WTC11 (cell line): ENCODE measurements around the gene YIF1A. TPM values are rescaled to one million over a fixed set of nuclear protein-coding genes. Genes with fewer than 3 reads are reported as not detected.

Experiments used
- ATAC-seq: fragments of 200-7000 bp; cut with Tn5 transposase; 2 replicates; pipeline ENCODE4 v1.10.0; 2021; ENCODE audit warnings: mild to moderate bottlenecking, moderate library complexity
- CTCF ChIA-PET: fragments of 300-600 bp; sonication (Branson Sonifier 250); formaldehyde crosslinking; loops from one replicate; lab custom pipeline; 2021; ENCODE audit warnings: antibody characterized with exemption; lab: Charles Lee
- POLR2A ChIA-PET: fragments of 350-600 bp; sonication (Branson Sonifier 250); formaldehyde crosslinking; loops from one replicate; lab custom pipeline; 2021; ENCODE audit warnings: antibody characterized with exemption; lab: Charles Lee
- DNase-seq: peaks from one replicate; pipeline ENCODE4 v3.0.0; 2021; ENCODE audit warnings: low spot score
- H3K27ac Mint-ChIP-seq: 2 replicates; pipeline ENCODE4 v1.8.0; 2021; ENCODE audit warnings: mixed read lengths
- H3K27me3 Mint-ChIP-seq: 2 replicates; pipeline ENCODE4 v1.8.0; 2021; ENCODE audit warnings: low read depth, mild to moderate bottlenecking, moderate library complexity, mixed read lengths
- H3K36me3 Mint-ChIP-seq: 2 replicates; pipeline ENCODE4 v1.8.0; 2021; ENCODE audit warnings: mixed read lengths
- H3K4me1 Mint-ChIP-seq: 2 replicates; pipeline ENCODE4 v1.8.0; 2022; ENCODE audit warnings: mixed read lengths
- H3K4me3 Mint-ChIP-seq: 2 replicates; pipeline ENCODE4 v1.8.0; 2021; ENCODE audit warnings: mild to moderate bottlenecking, moderate library complexity, mixed read lengths
- H3K9me3 Mint-ChIP-seq: 2 replicates; pipeline ENCODE4 v1.8.0; 2021; ENCODE audit warnings: mixed read lengths
- AR ChIP-seq: fragments of 250-450 bp; sonication (Bioruptor Pico); IDR thresholded peaks from 2 replicates; pipeline ENCODE4 v1.9.0; 2021; ENCODE audit warnings: mild to moderate bottlenecking
- CBFB ChIP-seq: sonication (generic); formaldehyde crosslinking; IDR thresholded peaks from 2 replicates; pipeline ENCODE4 v1.8.1; 2022; ENCODE audit warnings: mild to moderate bottlenecking, low read depth, missing genetic modification reagents
- CREB1 ChIP-seq: sonication (generic); formaldehyde crosslinking; IDR thresholded peaks from 2 replicates; pipeline ENCODE4 v1.8.0; 2023; ENCODE audit warnings: mild to moderate bottlenecking, missing genetic modification reagents
- CTCF ChIP-seq: fragments of 200-600 bp; IDR thresholded peaks from 2 replicates; pipeline ENCODE4 v1.8.0; 2022; ENCODE audit warnings: antibody characterized with exemption
- ELF4 ChIP-seq: sonication (generic); formaldehyde crosslinking; IDR thresholded peaks from 2 replicates; pipeline ENCODE4 v1.8.1; 2022; ENCODE audit warnings: low read depth, mild to moderate bottlenecking, moderate library complexity, missing genetic modification reagents
- ESRRA ChIP-seq: sonication (generic); formaldehyde crosslinking; IDR thresholded peaks from 2 replicates; pipeline ENCODE4 v1.8.1; 2022; ENCODE audit warnings: mild to moderate bottlenecking, missing genetic modification reagents, borderline replicate concordance
- GABPB1 ChIP-seq: sonication (generic); formaldehyde crosslinking; IDR thresholded peaks from 2 replicates; pipeline ENCODE4 v1.8.1; 2023; ENCODE audit warnings: mild to moderate bottlenecking, missing genetic modification reagents
- GRHL2 ChIP-seq: fragments of 250-450 bp; sonication (Bioruptor Pico); IDR thresholded peaks from 2 replicates; pipeline ENCODE4 v1.8.0; 2022; ENCODE audit warnings: mild to moderate bottlenecking, moderate library complexity; ENCODE audit not compliant: insufficient replicate concordance, severe bottlenecking
- IRF2 ChIP-seq: sonication (generic); formaldehyde crosslinking; IDR thresholded peaks from 2 replicates; pipeline ENCODE4 v1.8.0; 2022; ENCODE audit warnings: low read depth, missing genetic modification reagents, borderline replicate concordance
- KAT7 ChIP-seq: sonication (generic); formaldehyde crosslinking; IDR thresholded peaks from 2 replicates; pipeline ENCODE4 v1.8.1; 2023; ENCODE audit warnings: missing genetic modification reagents, mild to moderate bottlenecking, borderline replicate concordance
- PRRX2 ChIP-seq: fragments of 250-450 bp; sonication (Bioruptor Pico); IDR thresholded peaks from 2 replicates; pipeline ENCODE4 v1.8.0; 2021; ENCODE audit warnings: mild to moderate bottlenecking
- TCF7 ChIP-seq: sonication (generic); formaldehyde crosslinking; IDR thresholded peaks from 2 replicates; pipeline ENCODE4 v1.8.0; 2022; ENCODE audit warnings: mild to moderate bottlenecking, low read depth, missing genetic modification reagents, moderate library complexity
- TP53 ChIP-seq: sonication (generic); formaldehyde crosslinking; IDR thresholded peaks from 2 replicates; pipeline ENCODE4 v1.8.1; 2023; ENCODE audit warnings: mild to moderate bottlenecking, missing genetic modification reagents
- USF2 ChIP-seq: sonication (generic); formaldehyde crosslinking; IDR thresholded peaks from 2 replicates; pipeline ENCODE4 v1.8.1; 2023; ENCODE audit warnings: mild to moderate bottlenecking, missing genetic modification reagents, moderate library complexity
- ZNF138 ChIP-seq: sonication (generic); formaldehyde crosslinking; conservative IDR thresholded peaks from 2 replicates; pipeline ENCODE4 v1.8.1; 2022; ENCODE audit warnings: mild to moderate bottlenecking, moderate library complexity, missing genetic modification reagents
- ZNF219 ChIP-seq: sonication (generic); formaldehyde crosslinking; IDR thresholded peaks from 2 replicates; pipeline ENCODE4 v1.8.0; 2023; ENCODE audit warnings: missing genetic modification reagents, mild to moderate bottlenecking, borderline replicate concordance
- ZNF416 ChIP-seq: fragments of 250-450 bp; sonication (Bioruptor Pico); IDR thresholded peaks from 2 replicates; pipeline ENCODE4 v1.9.0; 2021; ENCODE audit warnings: mild to moderate bottlenecking, inconsistent platforms
- total RNA-seq: library from RNA; stranded (reverse); gene quantifications from 3 replicates; pipeline ENCODE4 v1.2.3, GENCODE V29; 2021
- TF ChIP-seq, protein P1 (sequence below): fragments of 250-450 bp; sonication (Bioruptor Pico); IDR thresholded peaks from 2 replicates; pipeline ENCODE4 v2.1.2; 2022; ENCODE audit warnings: mild to moderate bottlenecking, moderate library complexity
- TF ChIP-seq, protein P2 (sequence below): fragments of 250-450 bp; sonication (Bioruptor Pico); IDR thresholded peaks from 2 replicates; pipeline ENCODE4 v1.9.0; 2021; ENCODE audit warnings: moderate library complexity, mild to moderate bottlenecking, inconsistent platforms, borderline replicate concordance
- TF ChIP-seq, protein P3 (sequence below): fragments of 250-450 bp; sonication (Bioruptor Pico); IDR thresholded peaks from 2 replicates; pipeline ENCODE4 v1.9.0; 2021; ENCODE audit warnings: mild to moderate bottlenecking

YIF1A gene
- total RNA-seq, 1 experiment from 2014 or later = 86.9 TPM

DNA sequence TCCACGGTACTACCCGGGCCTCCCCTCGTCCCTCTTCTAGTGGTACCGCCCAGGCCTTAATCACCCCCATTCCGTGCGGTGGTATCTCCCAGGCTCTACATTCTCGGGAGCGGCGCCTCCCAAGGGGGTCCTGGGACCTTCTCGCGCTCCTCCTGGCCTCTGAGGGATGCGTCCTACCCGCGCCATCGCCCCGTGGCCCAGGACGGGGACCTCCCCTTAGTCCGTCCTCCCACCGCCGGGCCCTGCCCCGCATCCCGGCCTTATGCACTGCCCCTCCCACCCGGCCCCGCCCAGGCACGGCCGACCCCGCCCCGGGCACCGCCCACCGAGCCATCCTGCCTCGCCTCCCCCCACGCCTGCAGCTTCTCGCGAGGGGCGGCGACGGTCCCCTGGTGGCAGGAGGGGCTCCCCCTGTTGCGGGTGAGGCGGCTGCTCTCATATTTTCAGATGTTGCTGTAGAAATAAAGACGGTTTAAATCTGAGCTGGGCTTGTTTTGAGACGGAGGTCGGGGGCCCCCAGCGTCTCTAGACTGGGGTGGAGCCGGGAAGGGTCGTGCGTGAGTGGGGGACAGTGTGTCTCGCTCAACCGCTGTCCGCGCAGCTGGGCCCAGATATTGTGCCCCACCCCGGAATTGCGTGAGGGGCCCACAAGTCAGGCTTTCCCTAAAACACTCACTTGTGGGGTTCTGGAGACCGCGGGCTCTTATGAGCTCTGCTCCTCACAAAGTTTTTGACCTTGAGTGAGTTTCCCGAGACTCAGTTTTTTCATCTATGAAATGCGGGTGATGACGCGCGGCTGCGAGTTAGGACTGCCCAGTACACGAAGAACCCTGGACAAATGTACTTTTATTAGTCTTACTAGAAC is 21.3 kb downstream of the YIF1A start (continued):
- TF ChIP-seq, protein P1, sequence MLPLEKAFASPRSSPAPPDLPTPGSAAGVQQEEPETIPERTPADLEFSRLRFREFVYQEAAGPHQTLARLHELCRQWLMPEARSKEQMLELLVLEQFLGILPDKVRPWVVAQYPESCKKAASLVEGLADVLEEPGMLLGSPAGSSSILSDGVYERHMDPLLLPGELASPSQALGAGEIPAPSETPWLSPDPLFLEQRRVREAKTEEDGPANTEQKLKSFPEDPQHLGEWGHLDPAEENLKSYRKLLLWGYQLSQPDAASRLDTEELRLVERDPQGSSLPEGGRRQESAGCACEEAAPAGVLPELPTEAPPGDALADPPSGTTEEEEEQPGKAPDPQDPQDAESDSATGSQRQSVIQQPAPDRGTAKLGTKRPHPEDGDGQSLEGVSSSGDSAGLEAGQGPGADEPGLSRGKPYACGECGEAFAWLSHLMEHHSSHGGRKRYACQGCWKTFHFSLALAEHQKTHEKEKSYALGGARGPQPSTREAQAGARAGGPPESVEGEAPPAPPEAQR (CRISPR knock-in tag) = no peak
- TF ChIP-seq TP53 (CRISPR knock-in tag) = no peak
- no peak for TF ChIP-seq GABPB1
- 0 out of 2 replicates have a peak, but pooled peaks have one; percentile 74 for TF ChIP-seq PRRX2 (CRISPR knock-in tag)
- no peak for TF ChIP-seq ZNF416 (CRISPR knock-in tag)

GRCh38 chr11:66267039-66267378 is 21.9 kb downstream of the YIF1A start:
- ChIA-PET CTCF (interaction anchor here (0.6 to 4.0 kb wide), 8 partner anchors 15 to 295 kb away, joined by 3 to 33 read pairs (median 12); partner anchors contain the start of gene YIF1A), POLR2A (interaction anchor here (0.8 to 1.2 kb wide), 4 partner anchors 10 to 216 kb away, joined by 3 to 6 read pairs (median 4); partner anchors contain the start of gene SF3B2)
- Mint-ChIP-seq H3K27me3 (no peaks in the 10 kb centered on the region; the same call in 1 of the 2 replicates), H3K9me3 (no peaks in the 10 kb centered on the region), H3K36me3 (peaks cover 30% of the 10 kb centered on the region), H3K4me1 (peaks cover 12% of the 10 kb centered on the region), H3K4me3 (peak overlapping the region; percentile 97), H3K27ac (peak overlapping the region; percentile 89)
- ATAC-seq = peak; percentile 4
- no peak for DNase-seq
- TF ChIP-seq CBFB (CRISPR knock-in tag) (no peak), AR (CRISPR knock-in tag) (no peak), IRF2 (CRISPR knock-in tag) (no peak), USF2 (no peak), ZNF219 (CRISPR knock-in tag) (no peak), GRHL2 (CRISPR knock-in tag) (no peak), CTCF (no peak), CREB1 (CRISPR knock-in tag) (no peak), TP53 (CRISPR knock-in tag) (no peak), ELF4 (CRISPR knock-in tag) (no peak), ZNF138 (CRISPR knock-in tag) (no peak), TCF7 (no peak), ESRRA (CRISPR knock-in tag) (no peak), KAT7 (CRISPR knock-in tag) (no peak)
- TF ChIP-seq, protein P2, sequence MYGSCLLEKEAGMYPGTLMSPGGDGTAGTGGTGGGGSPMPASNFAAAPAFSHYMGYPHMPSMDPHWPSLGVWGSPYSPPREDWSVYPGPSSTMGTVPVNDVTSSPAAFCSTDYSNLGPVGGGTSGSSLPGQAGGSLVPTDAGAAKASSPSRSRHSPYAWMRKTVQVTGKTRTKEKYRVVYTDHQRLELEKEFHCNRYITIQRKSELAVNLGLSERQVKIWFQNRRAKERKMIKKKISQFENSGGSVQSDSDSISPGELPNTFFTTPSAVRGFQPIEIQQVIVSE (CRISPR knock-in tag) = no peak
- TF ChIP-seq, protein P3, sequence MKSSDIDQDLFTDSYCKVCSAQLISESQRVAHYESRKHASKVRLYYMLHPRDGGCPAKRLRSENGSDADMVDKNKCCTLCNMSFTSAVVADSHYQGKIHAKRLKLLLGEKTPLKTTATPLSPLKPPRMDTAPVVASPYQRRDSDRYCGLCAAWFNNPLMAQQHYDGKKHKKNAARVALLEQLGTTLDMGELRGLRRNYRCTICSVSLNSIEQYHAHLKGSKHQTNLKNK = no peak
